Muscle of back (tissue), 11 donors: ENCODE data around the gene CSPG5. TPM values are rescaled to one million over a fixed set of nuclear protein-coding genes. Genes with fewer than 3 reads are reported as not detected.

Source experiments
- DNase-seq, 3 donors: peaks; one replicate each; pipeline versions ENCODE4 v3.0.0 to v3.0.0-alpha.2; 2013
- polyA plus RNA-seq, 10 donors: library from polyadenylated mRNA; unstranded; fragments of 120-200 nt; gene quantifications; one replicate each; pipeline ENCODE4 v1.2.1, GENCODE V29; 2013; ENCODE audit not compliant: insufficient read length in 10 of 10

Gene CSPG5
- polyA plus RNA-seq, 10 donors = 0.79 to 1.8 (median 1.3) TPM

DNA sequence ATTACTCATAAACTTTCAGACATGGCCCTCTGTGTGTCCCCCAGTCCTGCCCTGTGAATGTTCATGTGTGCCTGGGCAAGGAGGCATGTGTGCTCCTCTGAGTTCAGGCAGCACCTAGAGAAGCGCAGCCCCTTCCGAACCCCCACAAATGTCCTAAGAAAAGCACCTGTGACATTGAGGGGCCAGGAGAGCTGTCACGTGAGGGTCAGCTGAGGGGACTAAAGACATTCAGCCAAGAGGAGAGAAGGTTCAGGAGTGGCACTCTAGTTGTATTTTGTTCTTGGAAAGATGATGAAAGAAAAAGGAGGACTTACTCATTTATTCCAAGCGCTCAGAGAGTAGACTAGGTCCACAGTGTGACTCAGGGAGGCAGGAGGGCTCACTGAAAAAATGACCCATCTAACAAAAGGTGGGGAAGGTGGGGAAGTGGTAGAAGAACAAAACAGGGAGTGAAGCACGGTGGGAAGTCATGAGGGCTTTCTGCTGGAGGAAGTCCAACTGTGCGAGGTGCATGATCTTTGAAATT, 37.0 kb downstream of the CSPG5 start:
- no peak for DNase-seq

DNA sequence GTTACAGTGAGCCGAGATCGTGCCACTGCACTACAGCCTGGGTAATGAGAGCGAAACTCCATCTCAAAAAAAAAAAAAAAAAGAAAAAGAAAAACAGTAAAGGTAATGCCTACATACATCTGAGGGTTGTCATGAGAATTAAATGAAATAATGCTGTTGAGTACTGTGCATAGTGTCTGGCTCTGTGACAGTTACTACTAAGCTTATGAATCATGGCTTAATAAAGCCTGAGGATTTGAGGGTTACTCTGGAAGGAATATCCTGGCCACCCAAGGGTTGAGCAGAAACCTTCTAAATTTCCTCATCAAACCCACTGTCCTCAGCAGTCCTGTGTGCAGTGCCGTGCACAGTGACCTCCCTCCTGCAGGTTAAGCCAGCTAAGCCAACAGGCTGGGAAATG, 38.4 kb downstream of the CSPG5 start:
- no peak for DNase-seq

DNA sequence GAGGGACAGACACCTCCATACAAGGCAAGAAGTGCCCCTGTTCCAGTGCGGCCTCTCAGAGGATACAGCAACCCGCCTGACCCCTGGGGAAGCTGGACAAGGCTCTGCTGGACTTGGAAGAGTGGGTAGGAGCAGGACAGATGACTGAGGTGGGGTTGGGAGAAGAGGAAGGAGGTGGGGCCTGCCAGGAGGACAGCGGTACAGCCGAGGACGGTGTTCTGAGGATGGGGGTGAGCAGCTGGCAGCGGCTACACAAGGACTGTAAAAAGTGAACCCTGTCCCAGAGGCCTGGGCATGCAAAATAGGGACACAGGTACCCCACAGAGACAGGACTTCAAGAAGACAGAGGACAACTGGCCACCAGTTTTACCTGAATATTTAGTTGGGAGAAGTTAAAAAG, 41.7 kb downstream of the CSPG5 start:
- no peak for DNase-seq

DNA sequence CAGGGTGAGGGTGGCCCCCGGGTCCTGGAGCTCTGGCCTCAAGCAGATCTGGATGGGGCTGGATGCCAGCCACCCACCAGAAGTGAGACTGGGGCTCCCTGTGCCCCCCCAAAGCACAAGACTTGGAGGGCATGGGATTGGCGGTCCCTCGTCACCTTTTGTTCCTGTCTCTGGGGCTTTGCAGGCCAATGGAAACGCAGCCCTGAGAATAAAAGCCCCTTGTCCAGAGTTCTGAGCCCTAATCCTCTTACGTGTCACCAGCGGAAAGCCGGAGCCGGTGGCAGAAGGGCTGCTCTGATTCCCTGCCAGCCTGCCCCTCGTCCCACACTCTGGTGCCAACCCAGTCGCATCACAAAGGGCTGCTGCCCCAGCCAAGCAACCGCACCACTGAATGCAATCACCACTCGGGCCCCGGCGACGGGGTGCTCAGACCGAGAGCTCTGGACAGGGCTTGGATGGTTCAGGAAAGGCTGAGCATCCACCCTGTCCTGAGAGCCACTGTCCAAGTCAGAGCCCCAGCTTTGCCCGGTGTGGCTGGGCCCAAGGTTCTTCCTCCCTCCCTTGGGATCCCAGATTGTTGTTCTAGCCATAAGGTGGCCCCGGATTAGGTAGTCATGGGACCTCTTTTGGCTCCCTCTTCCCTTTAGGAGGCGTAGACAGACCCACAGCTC, 42.3 kb downstream of the CSPG5 start:
- DNase-seq = no peak

DNA sequence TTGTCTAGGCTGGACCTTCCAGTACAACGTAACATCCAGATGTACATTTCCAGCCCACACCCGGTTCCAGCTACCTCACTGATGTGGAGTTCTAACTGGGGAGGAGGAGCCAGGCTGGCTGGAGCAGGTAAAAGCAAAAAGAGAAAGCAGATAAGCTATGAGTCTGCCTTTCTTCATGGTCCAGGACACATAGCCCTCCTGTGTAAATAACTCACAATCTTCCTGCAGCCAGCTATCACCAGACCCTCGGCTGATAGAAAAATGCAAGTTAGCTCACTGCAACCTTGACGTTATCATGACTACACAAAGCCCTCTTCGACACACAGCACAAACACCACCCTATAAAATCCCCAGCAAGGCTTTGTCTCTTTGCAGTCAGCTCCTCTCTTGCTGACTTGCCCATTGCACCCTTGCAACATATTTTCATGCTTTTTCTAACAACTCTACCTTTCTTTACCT, 44.6 kb downstream of the CSPG5 start:
- no peak for DNase-seq

DNA sequence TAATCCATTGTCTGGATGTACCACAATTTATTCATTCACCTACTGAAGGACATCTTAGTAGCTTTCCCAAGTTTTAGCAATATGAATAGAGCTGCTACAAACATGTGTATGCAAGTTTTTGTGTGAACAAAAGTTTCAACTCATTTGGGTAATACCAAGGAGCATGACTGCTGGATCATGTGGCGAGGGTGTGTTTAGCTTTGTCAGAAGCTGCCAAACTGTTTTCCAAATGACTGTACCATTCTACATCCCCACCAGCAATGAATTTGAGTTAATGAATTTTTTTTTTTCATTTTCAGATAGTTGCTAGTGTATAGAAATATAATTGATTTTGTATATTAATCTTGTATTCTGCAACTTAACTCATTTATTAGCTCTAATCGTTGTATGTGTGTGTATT, 45.2 kb downstream of the CSPG5 start:
- no peak for DNase-seq

DNA sequence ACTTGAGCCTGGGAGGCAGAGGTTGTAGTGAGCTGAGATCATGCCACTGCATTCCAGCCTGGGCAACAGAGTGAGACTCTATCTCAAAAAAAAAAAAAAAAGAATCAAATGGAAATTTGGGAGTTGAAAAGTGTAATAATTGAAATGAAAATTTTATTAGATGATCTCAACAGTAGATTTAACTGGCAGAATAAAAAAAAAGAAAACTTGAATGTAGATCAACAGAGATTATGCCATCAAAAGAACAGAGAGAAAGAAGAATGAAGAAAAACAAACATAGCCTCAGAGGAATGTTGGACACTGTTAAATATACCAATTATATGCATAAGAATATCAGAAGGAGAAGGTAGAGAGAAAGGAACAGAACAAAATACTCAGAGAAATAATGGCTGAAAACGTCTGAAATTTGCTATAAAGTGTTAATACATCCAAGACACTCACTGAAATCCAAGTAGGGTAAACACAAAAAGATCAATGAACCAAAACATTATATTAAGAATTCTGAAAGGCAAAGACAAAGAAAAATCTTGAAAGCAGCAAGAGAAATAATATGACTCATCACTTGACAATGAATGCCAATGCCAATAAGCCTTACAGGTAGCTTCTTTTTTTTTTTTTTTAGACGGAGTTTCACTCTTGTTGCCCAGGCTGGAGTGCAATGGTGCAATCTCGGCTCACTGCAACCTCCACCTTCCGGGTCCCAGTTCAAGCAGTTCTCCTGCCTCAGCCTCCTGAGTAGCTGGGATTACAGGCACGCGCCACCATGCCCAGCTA, 50.5 kb downstream of the CSPG5 start:
- DNase-seq = no peak

DNA sequence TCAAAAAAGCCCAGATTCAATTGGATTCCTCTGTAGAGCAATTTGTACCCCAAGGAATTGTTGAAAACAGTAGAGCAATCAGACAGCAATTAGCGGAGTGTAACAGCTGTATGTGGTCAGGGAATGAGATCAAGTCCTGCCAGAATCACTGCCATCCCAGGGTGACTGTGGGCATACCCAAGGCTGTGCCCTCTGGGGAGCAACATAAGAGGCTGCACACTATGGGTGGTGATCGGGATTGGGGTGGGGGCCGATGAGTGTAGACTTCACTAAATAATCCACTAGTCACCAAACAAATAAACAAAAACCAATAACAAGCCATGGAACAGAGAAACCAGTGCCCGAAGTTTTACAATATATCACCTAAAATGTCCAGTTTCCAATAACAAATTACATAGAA, 53.0 kb downstream of the CSPG5 start:
- DNase-seq = no peak

DNA sequence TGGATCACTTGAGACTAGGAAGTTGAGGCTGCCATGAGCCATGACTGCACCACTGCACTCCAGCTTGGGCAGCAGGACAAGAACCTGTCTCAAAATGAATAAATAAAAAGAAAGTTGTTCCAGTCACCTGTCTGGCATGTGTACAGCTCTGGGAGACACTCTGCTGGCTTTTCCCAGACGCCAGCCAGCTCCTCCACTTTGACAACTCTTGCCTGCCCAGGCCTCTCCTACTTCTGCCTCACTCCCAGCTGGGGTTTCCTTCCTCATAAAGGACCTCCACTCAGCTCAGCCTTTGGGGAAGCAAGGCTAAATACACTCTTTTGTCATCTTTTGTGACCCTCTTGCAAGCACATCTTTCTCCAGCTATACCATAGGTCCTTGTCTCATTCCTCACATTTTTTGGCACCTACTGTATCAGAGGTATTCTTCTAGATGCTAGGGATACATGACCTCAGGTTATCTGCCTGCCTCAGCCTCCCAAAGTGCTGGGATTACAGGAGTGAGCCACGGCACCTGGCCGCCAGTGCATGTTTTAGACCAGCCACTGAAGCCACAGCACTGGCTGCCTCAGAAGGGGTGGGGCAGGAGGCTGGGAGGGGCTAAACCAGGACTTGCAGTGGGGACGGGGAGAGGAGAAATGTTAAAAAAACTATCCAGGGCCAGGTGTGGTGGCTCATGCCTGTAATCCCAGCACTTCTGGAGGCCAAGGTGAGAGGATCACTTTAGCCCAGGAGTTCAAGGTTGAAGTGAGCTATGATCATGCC, 55.2 kb downstream of the CSPG5 start:
- DNase-seq = no peak

DNA sequence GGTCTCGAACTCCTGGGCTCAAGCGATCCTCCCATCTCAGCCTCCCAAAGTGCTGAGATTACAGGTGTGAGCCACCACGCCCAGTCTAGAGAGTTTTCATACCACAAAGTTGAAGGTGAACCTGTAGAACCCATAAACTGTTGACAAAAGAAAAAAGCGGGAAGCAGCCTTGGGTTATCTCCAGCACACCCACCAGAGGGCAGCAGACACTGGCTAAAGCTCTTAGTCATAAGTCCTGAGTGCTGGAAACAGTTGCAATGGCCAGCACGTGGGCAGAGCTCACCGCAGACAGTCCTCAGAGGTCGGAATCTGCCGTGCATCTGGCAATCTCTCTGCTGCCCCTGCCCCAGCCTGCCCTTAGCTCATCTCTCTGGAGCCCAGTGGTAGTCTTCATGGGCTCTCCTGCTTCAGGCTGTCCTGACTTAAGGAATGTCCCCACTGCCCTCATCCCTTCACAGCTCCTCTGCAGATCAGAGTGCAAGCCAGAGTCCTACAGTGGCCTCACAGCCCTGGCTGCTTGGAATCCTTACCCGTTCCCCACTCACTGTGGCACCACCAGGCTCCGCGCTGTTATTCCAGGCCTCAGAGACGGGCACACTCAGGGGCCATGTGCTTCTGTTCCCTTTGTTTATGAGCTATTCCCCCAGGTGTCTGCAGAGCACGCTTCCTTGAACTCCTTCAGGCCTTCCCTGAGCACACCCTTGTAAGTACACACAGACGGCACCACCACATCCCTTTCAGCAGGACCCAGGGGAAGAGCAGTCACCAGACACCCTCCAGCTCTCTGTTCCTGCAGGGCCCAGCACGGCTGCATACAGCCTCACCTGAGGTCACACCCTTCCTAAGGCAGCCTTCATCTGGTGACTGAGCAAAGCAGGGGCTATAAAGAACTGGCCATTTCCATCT, 56.3 kb downstream of the CSPG5 start:
- peak; percentile 83 to 93 (median 87) for DNase-seq

DNA sequence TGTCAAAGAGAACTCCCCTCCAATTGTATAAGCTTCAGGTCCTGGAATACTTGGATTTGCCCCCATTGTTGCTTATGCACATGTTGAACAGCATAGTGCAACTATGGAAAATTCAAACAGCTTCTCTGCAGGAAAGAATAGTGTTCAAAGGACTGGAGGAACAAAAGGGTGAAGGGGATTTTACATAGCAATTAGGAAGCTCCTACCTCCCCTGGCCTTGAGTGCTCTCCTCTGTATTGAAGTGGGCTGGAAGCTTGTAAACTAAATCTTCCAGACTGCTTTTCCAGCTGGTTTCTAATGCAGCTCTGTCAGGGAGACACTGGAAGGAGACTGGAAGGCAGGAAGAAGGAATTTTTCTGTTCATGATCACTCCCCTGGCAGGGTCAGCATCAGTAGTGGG, 57.9 kb downstream of the CSPG5 start:
- no peak for DNase-seq

DNA sequence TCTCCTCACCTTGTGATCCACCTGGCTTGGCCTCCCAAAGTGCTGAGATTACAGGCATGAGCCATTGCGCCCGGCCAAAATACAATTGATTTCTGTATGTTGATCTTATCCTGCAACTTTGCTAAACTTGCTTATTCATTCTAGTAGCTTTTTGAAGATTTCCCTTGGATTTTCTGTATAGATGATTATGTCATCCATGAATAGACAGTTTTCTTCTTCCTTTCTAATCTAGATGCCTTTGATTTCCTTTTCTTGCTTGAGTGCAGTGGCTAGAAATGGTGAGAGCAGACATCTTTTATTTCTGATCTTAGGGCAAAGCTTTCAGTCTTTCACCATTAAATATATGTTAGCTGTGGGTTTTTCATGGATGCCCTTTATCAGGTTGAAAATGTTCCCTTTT, 60.7 kb downstream of the CSPG5 start:
- no peak for DNase-seq

DNA sequence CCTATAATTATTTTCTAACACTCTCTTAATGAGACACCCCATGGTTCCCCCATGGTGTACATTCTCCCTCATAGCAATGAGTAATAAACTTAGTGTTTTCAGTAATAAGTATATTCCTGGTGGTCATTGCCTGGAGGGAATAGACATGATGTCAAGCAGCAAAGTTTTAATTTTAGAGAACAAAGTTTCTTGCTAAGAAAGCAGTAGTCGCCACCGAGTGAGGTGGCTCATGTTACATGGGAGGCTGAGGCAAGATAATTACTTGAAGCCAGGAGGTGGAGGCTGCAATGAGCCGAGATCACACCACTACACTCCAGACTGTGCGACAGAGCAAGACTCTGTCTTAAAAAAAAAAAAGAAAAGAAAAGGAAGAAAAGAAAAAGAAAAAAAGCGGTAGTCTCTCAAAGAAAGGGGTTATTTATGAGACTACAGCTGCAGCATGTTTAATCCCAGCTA, 62.8 kb downstream of the CSPG5 start:
- DNase-seq = no peak

DNA sequence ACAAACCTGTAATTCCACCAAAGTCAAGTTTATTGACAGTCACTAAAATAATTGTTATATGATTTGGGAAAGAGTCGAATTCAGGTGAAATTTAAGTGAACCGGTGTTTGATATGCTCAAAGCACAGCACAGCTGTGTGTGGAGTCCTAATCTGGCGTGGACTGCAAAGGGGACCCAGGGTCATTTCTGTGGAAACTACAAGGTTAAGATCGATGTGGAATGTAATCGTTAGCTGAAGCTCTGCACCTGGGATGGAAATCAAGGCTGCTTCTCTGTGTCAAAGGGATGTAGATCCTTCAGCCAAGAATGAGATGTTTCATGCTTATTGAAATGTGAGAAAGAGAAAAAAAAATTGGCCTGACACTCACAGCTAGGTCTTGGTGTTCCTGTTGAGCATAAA, 63.6 kb downstream of the CSPG5 start:
- DNase-seq = no peak

DNA sequence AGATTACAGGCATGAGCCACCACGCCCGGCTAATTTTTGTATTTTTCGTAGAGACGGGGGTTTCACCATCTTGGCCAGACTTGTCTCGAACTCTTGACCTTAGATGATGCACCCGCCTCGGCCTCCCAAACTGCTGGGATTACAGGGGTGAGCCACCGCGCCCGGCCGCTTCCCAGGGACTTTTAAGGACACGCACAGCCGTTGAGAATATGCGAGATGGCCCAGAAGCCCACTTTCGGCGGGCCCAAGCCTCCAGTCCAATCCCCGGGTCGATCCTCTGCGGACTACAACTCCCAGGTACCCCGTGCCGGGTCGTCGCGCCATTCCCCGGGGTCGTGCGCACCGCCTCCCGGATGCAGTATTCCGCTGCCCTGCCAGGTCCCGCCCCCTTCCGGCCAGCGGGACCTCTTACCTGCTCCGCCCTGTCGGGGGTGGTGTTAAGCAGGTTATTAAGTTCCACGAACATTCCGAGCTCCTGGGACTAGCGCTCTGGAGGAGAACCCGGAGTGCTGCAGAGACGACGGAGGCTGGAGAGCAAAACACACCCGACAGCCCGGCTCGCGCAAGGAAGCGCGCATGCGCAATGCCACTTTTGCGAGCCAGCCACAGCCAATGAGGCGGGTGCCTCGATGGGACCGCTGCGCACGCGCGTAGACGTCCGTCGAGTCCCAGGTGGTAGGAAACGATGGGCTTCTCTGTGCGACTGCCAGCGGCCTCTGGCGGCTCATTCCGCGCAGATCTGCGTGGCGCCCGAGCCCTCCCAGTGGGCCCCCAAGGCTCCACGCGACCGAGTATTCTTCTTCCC, 65.3 kb downstream of the CSPG5 start, which contains the start of gene ELP6:
Gene ELP6 (minus strand): TSS at position 588 of the 805 bp plus-strand sequence. CDS start 122 bp downstream, at position 466.
- DNase-seq = peak; percentile 97 to 100 (median 99)

DNA sequence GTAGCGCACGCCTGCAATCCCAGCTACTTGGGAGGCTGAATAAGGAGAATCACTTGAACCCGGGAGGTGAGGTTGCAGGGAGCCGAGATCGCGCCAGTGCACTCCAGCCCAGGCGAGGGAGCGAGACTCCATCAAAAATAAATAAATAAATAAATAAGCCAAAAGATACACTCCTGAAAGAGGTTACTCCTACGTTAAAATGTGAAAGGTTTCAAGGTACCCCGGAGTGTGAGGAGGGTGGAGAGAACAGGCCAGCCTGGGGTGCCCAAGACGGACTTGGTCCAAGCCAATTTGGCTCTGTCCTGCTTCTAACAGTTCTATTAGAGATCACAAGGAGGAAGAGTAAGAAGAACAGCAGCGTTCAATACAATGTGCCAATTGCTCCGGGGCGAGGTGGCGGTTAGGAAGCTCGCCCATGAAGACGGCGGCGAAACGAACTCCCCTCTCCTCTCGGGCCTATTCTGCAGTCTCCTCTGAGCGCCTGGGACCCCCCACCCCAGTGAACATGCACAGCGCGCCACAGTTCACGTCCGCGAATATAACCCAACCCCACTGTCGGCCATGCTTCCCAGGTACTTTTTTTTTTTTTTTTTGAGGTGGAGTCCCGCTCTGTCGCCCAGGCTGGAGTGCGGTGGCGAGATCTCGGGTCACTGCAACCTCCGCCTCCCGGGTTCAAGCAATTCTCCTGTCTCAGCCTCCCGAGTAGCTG, 66.1 kb downstream of the CSPG5 start:
- DNase-seq = peak; percentile 7 to 76 (median 27)
